ENCODE data around the gene CACHD1. TPM values are rescaled to one million over a fixed set of nuclear protein-coding genes. Genes with fewer than 3 reads are reported as not detected.

CACHD1 gene
- total and polyA plus RNA-seq, 8 donors = 2.9 to 7.1 (median 5.2) TPM

DNA sequence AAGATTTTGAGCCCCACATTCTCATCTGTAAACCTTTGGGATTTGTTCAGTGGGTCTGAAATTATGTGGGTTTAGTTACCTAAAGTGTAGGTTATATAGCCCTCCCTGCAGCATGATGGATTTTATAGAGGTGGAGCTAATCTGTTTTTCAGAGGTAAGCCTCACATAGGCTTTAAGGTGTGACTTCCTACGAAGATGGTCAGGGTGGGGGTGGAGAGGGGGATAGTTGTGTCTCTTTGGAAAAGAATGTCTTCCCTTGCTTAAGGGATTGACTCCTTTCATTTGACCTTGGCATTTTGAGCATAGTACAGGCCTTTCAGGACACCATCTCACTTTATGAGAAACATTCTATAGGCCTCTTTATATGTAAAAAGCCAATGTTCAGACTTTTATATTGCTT, 3.4 kb downstream of the CACHD1 start:
- Histone ChIP-seq H3K9me3 (no peaks in the 10 kb centered on the region), H3K27me3 (no peaks in the 10 kb centered on the region), H3K36me3 (no peaks in the 10 kb centered on the region), H3K4me3 (no peak overlapping the region), H3K4me1 (peaks cover 18 to 44% (median 19%) of the 10 kb centered on the region in 3 donors), H3K27ac (no peak overlapping the region)
- DNase-seq (no peak), FAIRE-seq (no peak), ATAC-seq (no peak)
- intact Hi-C loops (cut with DNase I) = loop anchor here in 1 of 3 donors (10.0 kb wide), 1 partner anchor 51 kb away; no protein-coding TSS in a partner anchor
- WGBS, 2 donors = 79 to 87% methylated on average over 1 of the region's 1 CpG
- TF ChIP-seq, protein P1, sequence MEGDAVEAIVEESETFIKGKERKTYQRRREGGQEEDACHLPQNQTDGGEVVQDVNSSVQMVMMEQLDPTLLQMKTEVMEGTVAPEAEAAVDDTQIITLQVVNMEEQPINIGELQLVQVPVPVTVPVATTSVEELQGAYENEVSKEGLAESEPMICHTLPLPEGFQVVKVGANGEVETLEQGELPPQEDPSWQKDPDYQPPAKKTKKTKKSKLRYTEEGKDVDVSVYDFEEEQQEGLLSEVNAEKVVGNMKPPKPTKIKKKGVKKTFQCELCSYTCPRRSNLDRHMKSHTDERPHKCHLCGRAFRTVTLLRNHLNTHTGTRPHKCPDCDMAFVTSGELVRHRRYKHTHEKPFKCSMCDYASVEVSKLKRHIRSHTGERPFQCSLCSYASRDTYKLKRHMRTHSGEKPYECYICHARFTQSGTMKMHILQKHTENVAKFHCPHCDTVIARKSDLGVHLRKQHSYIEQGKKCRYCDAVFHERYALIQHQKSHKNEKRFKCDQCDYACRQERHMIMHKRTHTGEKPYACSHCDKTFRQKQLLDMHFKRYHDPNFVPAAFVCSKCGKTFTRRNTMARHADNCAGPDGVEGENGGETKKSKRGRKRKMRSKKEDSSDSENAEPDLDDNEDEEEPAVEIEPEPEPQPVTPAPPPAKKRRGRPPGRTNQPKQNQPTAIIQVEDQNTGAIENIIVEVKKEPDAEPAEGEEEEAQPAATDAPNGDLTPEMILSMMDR (IDR thresholded peaks at IDR 0.05) = no peak

- Histone ChIP-seq H3K9me3 (no peaks in the 10 kb centered on the region), H3K27ac (peak overlapping the region in 1 of 4 donors; percentile 25), H3K4me3 (no peak overlapping the region), H3K4me1 (peaks cover 25 to 46% (median 26%) of the 10 kb centered on the region in 3 donors), H3K27me3 (no peaks in the 10 kb centered on the region), H3K36me3 (no peaks in the 10 kb centered on the region)
- DNase-seq = no peak
- no peak for FAIRE-seq
- intact Hi-C loops (cut with DNase I) = loop anchor here in 1 of 3 donors (10.0 kb wide), 1 partner anchor 51 kb away; no protein-coding TSS in a partner anchor
- 70 to 71% methylated on average over 2 of the region's 2 CpGs for WGBS, 2 donors
- TF ChIP-seq, protein P1 (IDR thresholded peaks at IDR 0.05) = no peak
- ATAC-seq = no peak
These were observed 4.2 kb downstream of the CACHD1 start for GRCh38 chr1:64474133-64474532.

GRCh38 chr1:64474665-64475439, 4.9 kb downstream of the CACHD1 start:
- Histone ChIP-seq H3K27me3 (no peaks in the 10 kb centered on the region), H3K4me1 (peaks cover 26 to 54% (median 30%) of the 10 kb centered on the region in 3 donors), H3K27ac (peak overlapping the region in 2 of 4 donors; percentile 15 to 25), H3K36me3 (no peaks in the 10 kb centered on the region), H3K9me3 (no peaks in the 10 kb centered on the region), H3K4me3 (no peak overlapping the region)
- intact Hi-C loops (cut with DNase I) = loop anchor here in 1 of 3 donors (10.0 kb wide), 1 partner anchor 50 kb away; no protein-coding TSS in a partner anchor
- FAIRE-seq (no peak), DNase-seq (peak; percentile 69 to 91 (median 80)), ATAC-seq (peak; percentile 17 to 56 (median 51))
- TF ChIP-seq, protein P1 (IDR thresholded peaks at IDR 0.05) = no peak
- 37 to 40% methylated on average over 2 of the region's 2 CpGs for WGBS, 2 donors

- TF ChIP-seq, protein P1 (IDR thresholded peaks at IDR 0.05) = no peak
- no peak for DNase-seq
- H3K36me3 ChIP-seq = no peaks in the 10 kb centered on the region
- H3K9me3 ChIP-seq = no peaks in the 10 kb centered on the region
- peak overlapping the region in 2 of 4 donors; percentile 12 to 22 for H3K27ac ChIP-seq
- FAIRE-seq = peak; percentile 86
- intact Hi-C loops (cut with DNase I) = loop anchor here in 1 of 3 donors (10.0 kb wide), 1 partner anchor 48 kb away; no protein-coding TSS in a partner anchor
- ATAC-seq = peak in 3 of 4 donors; percentile 13 to 41 (median 37)
- H3K27me3 ChIP-seq = no peaks in the 10 kb centered on the region
- 57 to 58% methylated on average over 4 of the region's 4 CpGs for WGBS, 2 donors
- peaks cover 33 to 66% (median 44%) of the 10 kb centered on the region in 3 donors for H3K4me1 ChIP-seq
- no peak overlapping the region for H3K4me3 ChIP-seq
These were observed 6.5 kb downstream of the CACHD1 start for GRCh38 chr1:64476251-64476952.
